Lower leg skin (tissue), 3 donors: Measurements from ENCODE around the gene LGI4.
"Not testable (repeated sequence)": the region's sequence is repeated elsewhere in the genome, so short reads cannot be mapped to it uniquely, and the experiment has no call there.

Source experiments
- POLR2A ChIP-seq, 2 donors: fragments of 450-650 bp; IDR thresholded peaks; one replicate each; pipeline ENCODE4 v1.6.1; 2016 to 2017; ENCODE audit warnings: antibody characterized with exemption in 2 of 2, mild to moderate bottlenecking in 1 of 2, moderate library complexity in 1 of 2
- TF ChIP-seq, protein P1 (sequence below), 3 donors: fragments of 450-650 bp; IDR thresholded peaks; one replicate each; pipeline ENCODE4 v1.5.1; 2016; ENCODE audit warnings: antibody characterized with exemption in 3 of 3, mild to moderate bottlenecking in 3 of 3, moderate library complexity in 2 of 3

DNA sequence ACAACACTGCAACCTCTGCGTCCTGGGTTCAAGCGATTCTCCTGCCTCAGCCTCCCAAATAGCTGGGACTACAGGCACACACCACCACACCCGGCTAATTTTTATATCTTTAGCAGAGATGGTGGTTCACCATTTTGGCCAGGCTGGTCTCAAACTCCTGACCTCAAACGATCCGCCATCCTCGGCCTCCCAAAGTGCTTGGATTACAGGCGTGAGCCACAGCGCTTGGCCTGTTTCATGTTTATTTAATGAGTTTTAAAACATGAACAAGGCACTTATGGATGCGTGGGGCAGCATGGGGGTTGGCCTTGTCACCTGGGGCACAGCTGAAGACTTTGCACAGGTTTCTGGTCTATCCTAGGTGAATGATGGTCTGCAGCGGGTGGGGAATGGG is 18.3 kb upstream of the LGI4 start:
- not testable (repeated sequence) for TF ChIP-seq POLR2A (IDR thresholded peaks at IDR 0.05)
- TF ChIP-seq, protein P1, sequence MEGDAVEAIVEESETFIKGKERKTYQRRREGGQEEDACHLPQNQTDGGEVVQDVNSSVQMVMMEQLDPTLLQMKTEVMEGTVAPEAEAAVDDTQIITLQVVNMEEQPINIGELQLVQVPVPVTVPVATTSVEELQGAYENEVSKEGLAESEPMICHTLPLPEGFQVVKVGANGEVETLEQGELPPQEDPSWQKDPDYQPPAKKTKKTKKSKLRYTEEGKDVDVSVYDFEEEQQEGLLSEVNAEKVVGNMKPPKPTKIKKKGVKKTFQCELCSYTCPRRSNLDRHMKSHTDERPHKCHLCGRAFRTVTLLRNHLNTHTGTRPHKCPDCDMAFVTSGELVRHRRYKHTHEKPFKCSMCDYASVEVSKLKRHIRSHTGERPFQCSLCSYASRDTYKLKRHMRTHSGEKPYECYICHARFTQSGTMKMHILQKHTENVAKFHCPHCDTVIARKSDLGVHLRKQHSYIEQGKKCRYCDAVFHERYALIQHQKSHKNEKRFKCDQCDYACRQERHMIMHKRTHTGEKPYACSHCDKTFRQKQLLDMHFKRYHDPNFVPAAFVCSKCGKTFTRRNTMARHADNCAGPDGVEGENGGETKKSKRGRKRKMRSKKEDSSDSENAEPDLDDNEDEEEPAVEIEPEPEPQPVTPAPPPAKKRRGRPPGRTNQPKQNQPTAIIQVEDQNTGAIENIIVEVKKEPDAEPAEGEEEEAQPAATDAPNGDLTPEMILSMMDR (IDR thresholded peaks at IDR 0.05) = not testable (repeated sequence)
